ENCODE data around the gene SIGLEC11. TPM values are rescaled to one million over a fixed set of nuclear protein-coding genes. Genes with fewer than 3 reads are reported as not detected.

SIGLEC11 gene
- polyA plus RNA-seq, 3 donors = 0.28 to 2.2 (median 0.67) TPM

GRCh38 chr19:49927526-49928264, 33.3 kb downstream of the SIGLEC11 start:
- H3K27me3 Mint-ChIP-seq (ENCODE audit: low read depth in 3 of 3) = peaks cover 0 to 6% (median 0%) of the 10 kb centered on the region in 3 donors
- H3K4me1 Mint-ChIP-seq = peaks cover 58% of the 10 kb centered on the region
- peak overlapping the region; percentile 93 to 100 (median 97) for H3K27ac Mint-ChIP-seq
- H3K4me2 ChIP-seq (replicated peaks; ENCODE audit: extremely low read depth, low read length, poor library complexity, severe bottlenecking) = peak overlapping the region; percentile 89
- peaks cover 48 to 70% of the 10 kb centered on the region in 2 donors for H3K4me1 ChIP-seq (ENCODE audit: control insufficient read depth in 1 of 2, insufficient read depth in 2 of 2, low read length in 2 of 2)
- peaks cover 36 to 61% of the 10 kb centered on the region in 2 donors for H3K36me3 ChIP-seq (replicated peaks in 1 of 2; ENCODE audit: control insufficient read depth in 1 of 2, insufficient read depth in 2 of 2, low read length in 2 of 2)
- WGBS (ENCODE audit: insufficient coverage) = 87% methylated on average over 10 of the region's 14 CpGs
- H2AFZ ChIP-seq (ENCODE audit: insufficient read depth, low read depth, low read length, poor library complexity, severe bottlenecking) = no peak overlapping the region
- H3K27me3 ChIP-seq (ENCODE audit: control insufficient read depth in 2 of 2, insufficient read depth in 2 of 2, low read length in 2 of 2) = no peaks in the 10 kb centered on the region
- peak in 1 of 3 donors; percentile 4 for DNase-seq
- H3K9me3 ChIP-seq (replicated peaks in 1 of 2; ENCODE audit: control insufficient read depth in 1 of 2, insufficient read depth in 1 of 2, low read length in 2 of 2) = no peaks in the 10 kb centered on the region
- H3K9ac ChIP-seq (ENCODE audit: insufficient read depth, low read length, poor library complexity, severe bottlenecking) = no peak overlapping the region
- H3K79me2 ChIP-seq (ENCODE audit: insufficient read depth, low read length) = peaks cover 54% of the 10 kb centered on the region
- peak overlapping the region in 1 of 3 experiments; percentile 91 for H3K4me3 ChIP-seq (replicated peaks in 1 of 3; ENCODE audit: low read depth in 2 of 3, low read length in 3 of 3)
- H3K4me3 Mint-ChIP-seq = peak overlapping the region; percentile 90 to 97
- H3K27ac ChIP-seq (ENCODE audit: low read depth in 1 of 2, low read length in 2 of 2) = peak overlapping the region; percentile 88 to 95
- TF ChIP-seq CTCF (IDR thresholded peaks at IDR 0.05) = no peak
- H3K9me3 Mint-ChIP-seq = peaks cover 0 to 4% (median 0%) of the 10 kb centered on the region in 7 donors
- peaks cover 79% of the 10 kb centered on the region for H4K20me1 ChIP-seq (ENCODE audit: insufficient read depth, low read length)
- peaks cover 49 to 59% of the 10 kb centered on the region in 2 donors for H3K36me3 Mint-ChIP-seq
- intact Hi-C loops (cut with micrococcal nuclease) = loop anchor here (1.0 to 5.0 kb wide), 3 partner anchors 30 to 51 kb away; partner anchors contain the start of genes AKT1S1 (in 1 of the 2) and TBC1D17 (in 1 of the 2)

- Mint-ChIP-seq H3K36me3 (peaks cover 48 to 65% of the 10 kb centered on the region in 2 donors), H3K4me3 (no peak overlapping the region), H3K9me3 (peaks cover 0 to 4% (median 0%) of the 10 kb centered on the region in 7 donors), H3K4me1 (peaks cover 66% of the 10 kb centered on the region), H3K27me3 (ENCODE audit: low read depth in 3 of 3) (peaks cover 0 to 6% (median 0%) of the 10 kb centered on the region in 3 donors), H3K27ac (peak overlapping the region in 4 of 7 donors; percentile 48 to 96 (median 74))
- Histone ChIP-seq H3K9me3 (replicated peaks in 1 of 2; ENCODE audit: control insufficient read depth in 1 of 2, insufficient read depth in 1 of 2, low read length in 2 of 2) (no peaks in the 10 kb centered on the region), H3K4me1 (ENCODE audit: control insufficient read depth in 1 of 2, insufficient read depth in 2 of 2, low read length in 2 of 2) (peaks cover 50 to 80% of the 10 kb centered on the region in 2 donors), H3K4me2 (replicated peaks; ENCODE audit: extremely low read depth, low read length, poor library complexity, severe bottlenecking) (no peak overlapping the region), H3K36me3 (replicated peaks in 1 of 2; ENCODE audit: control insufficient read depth in 1 of 2, insufficient read depth in 2 of 2, low read length in 2 of 2) (peaks cover 44 to 66% of the 10 kb centered on the region in 2 donors), H3K27ac (ENCODE audit: low read depth in 1 of 2, low read length in 2 of 2) (peak overlapping the region in 1 of 2 donors; percentile 88), H3K79me2 (ENCODE audit: insufficient read depth, low read length) (peaks cover 65% of the 10 kb centered on the region), H3K4me3 (replicated peaks in 1 of 3; ENCODE audit: low read depth in 2 of 3, low read length in 3 of 3) (no peak overlapping the region), H4K20me1 (ENCODE audit: insufficient read depth, low read length) (peaks cover 82% of the 10 kb centered on the region), H3K27me3 (ENCODE audit: control insufficient read depth in 2 of 2, insufficient read depth in 2 of 2, low read length in 2 of 2) (no peaks in the 10 kb centered on the region), H2AFZ (ENCODE audit: insufficient read depth, low read depth, low read length, poor library complexity, severe bottlenecking) (no peak overlapping the region), H3K9ac (ENCODE audit: insufficient read depth, low read length, poor library complexity, severe bottlenecking) (no peak overlapping the region)
- no peak for TF ChIP-seq CTCF (IDR thresholded peaks at IDR 0.05)
- intact Hi-C loops (cut with micrococcal nuclease) = loop anchor here in 1 of 2 donors (5.0 kb wide), 1 partner anchor 39 kb away; no protein-coding TSS in a partner anchor
- WGBS (ENCODE audit: insufficient coverage) = 100% methylated on average over 6 of the region's 10 CpGs
- DNase-seq = no peak
Measured at GRCh38 chr19:49926515-49926914, 34.5 kb downstream of the SIGLEC11 start.

All from CD14-positive monocyte (primary cell).